Spleen (tissue), 11 donors: ENCODE measurements around the gene GADD45G. TPM values are rescaled to one million over a fixed set of nuclear protein-coding genes. Genes with fewer than 3 reads are reported as not detected.

ENCODE experiments used
- DNase-seq: peaks from one replicate; pipeline ENCODE4 v3.0.0-alpha.2; 2020
- H3K27ac ChIP-seq, 8 donors: fragments of 200-600 bp; sonication (generic) in 7 of 8; 1 replicate in 4 of 8; 2 replicates in 4 of 8; pipeline versions ENCODE4 v1.5.0 to v1.8.0; 2016 to 2021; ENCODE audit warnings: inconsistent platforms in 4 of 8, mild to moderate bottlenecking in 4 of 8, moderate library complexity in 1 of 8
- H3K27me3 ChIP-seq, 7 donors: fragments of 200-600 bp; sonication (generic) in 6 of 7; replicated peaks in 1 of 7; 1 replicate in 4 of 7; 2 replicates in 3 of 7; pipeline versions ENCODE4 v1.5.0 to v1.8.0; 2016 to 2021; ENCODE audit warnings: inconsistent platforms in 3 of 7, mild to moderate bottlenecking in 1 of 7
- H3K36me3 ChIP-seq, 6 donors: fragments of 200-600 bp; sonication (generic) in 5 of 6; 1 replicate in 4 of 6; 2 replicates in 2 of 6; pipeline versions ENCODE4 v1.5.0 to v1.8.0; 2016 to 2021; ENCODE audit warnings: inconsistent platforms in 2 of 6
- H3K4me1 ChIP-seq, 6 donors: fragments of 200-600 bp; sonication (generic) in 5 of 6; 1 replicate in 3 of 6; 2 replicates in 3 of 6; pipeline versions ENCODE4 v1.5.0 to v1.8.0; 2016 to 2021; ENCODE audit warnings: inconsistent platforms in 3 of 6
- H3K4me3 ChIP-seq, 8 donors: fragments of 200-600 bp; sonication (generic) in 7 of 8; 1 replicate in 4 of 8; 2 replicates in 4 of 8; pipeline versions ENCODE4 v1.5.0 to v1.8.0; 2016 to 2021; ENCODE audit warnings: inconsistent platforms in 4 of 8, mild to moderate bottlenecking in 4 of 8, moderate library complexity in 2 of 8
- H3K9me3 ChIP-seq, 8 donors: fragments of 200-600 bp; sonication (generic) in 7 of 8; 1 replicate in 4 of 8; 2 replicates in 4 of 8; pipeline versions ENCODE4 v1.5.0 to v1.8.0; 2016 to 2021; ENCODE audit warnings: inconsistent platforms in 4 of 8
- CTCF ChIP-seq, 11 experiments: fragments of 200-600 bp in 7 of 11; fragments of 450-650 bp in 4 of 11; sonication (generic) in 4 of 11; IDR thresholded peaks in 8 of 11; conservative IDR thresholded peaks in 3 of 11; 1 replicate in 7 of 11; 2 replicates in 4 of 11; pipeline versions ENCODE4 v1.4.0 to v1.8.0; 2016 to 2021; ENCODE audit warnings: antibody characterized with exemption in 11 of 11, inconsistent platforms in 4 of 11, mild to moderate bottlenecking in 1 of 11
- POLR2A ChIP-seq, 3 donors: fragments of 450-650 bp; IDR thresholded peaks; one replicate each; pipeline ENCODE4 v1.5.1; 2017; ENCODE audit warnings: antibody characterized with exemption in 3 of 3, mild to moderate bottlenecking in 1 of 3
- POLR2AphosphoS5 ChIP-seq, 3 donors: sonication (generic); formaldehyde crosslinking; IDR thresholded peaks; one replicate each; pipeline ENCODE4 v1.5.1; 2017; ENCODE audit warnings: antibody characterized with exemption in 3 of 3
- WGBS, 5 donors: extraction: QIAGEN DNeasy Blood & Tissue Kit in 3 of 5; methylation state at CpG; one replicate each; pipeline versions ENCODE4 v1.1.5 to v1.1.7; 2013 to 2018; 5-methylcytosine and 5-hydroxymethylcytosine counted together
- intact Hi-C: fragments of 100-400 bp; cut with DNase I; formaldehyde crosslinking; loops from one replicate; pipeline ENCODE4 v1.15.0; 2023; ENCODE audit warnings: low total_unique reads
- polyA plus RNA-seq, 3 donors: library from polyadenylated mRNA; stranded (reverse); fragments of 200-250 nt; gene quantifications; one replicate each; pipeline ENCODE4 v1.2.1, GENCODE V29; 2013
- total RNA-seq, 7 donors: library from RNA; depleted of rRNA in 3 of 7; stranded (reverse); fragments of >200 nt in 3 of 7; fragmentation: NEBNext Ultra II Directional in 4 of 7; extraction: Animal tissue kit (Norgen Biotek cat#: 25700) in 4 of 7; gene quantifications; one replicate each; pipeline versions ENCODE4 v1.1.0 to v1.2.1, GENCODE V29; 2016 to 2021
- donor health status: healthy with polysubstance abuse.
- donor health status: DM: no; HTN: no; CAD: no; lungs with moderate emphysema.
- donor health status: DM: no; HTN: no; CAD: no.
- donor health status: Bipolar disorder and iron deficiency.
- donor health status: healthy.
- donor health status: DM: no; HTN: no; CAD: no.
- donor health status: DM: yes; HTN: yes; CAD: no.

GADD45G gene
- total and polyA plus RNA-seq, 10 donors = 2.0 to 17.6 (median 4.2) TPM

GRCh38 chr9:89626741-89627265 lies 22.0 kb downstream of the GADD45G start:
- DNase-seq = no peak
- H3K27ac ChIP-seq = no peak overlapping the region
- peaks cover 0 to 21% (median 4%) of the 10 kb centered on the region in 6 donors for H3K4me1 ChIP-seq
- intact Hi-C loops = no loop called here
- peaks cover 0 to 18% (median 0%) of the 10 kb centered on the region in 7 donors for H3K27me3 ChIP-seq
- TF ChIP-seq POLR2AphosphoS5 (IDR thresholded peaks at IDR 0.05) = no peak
- TF ChIP-seq POLR2A (IDR thresholded peaks at IDR 0.05) = no peak
- TF ChIP-seq CTCF (IDR thresholded peaks at IDR 0.05 in 8 of 11, conservative IDR thresholded peaks at IDR 0.05 in 3 of 11) = no peak
- no peaks in the 10 kb centered on the region for H3K36me3 ChIP-seq
- 76 to 85% (median 81%) methylated on average over 11 of the region's 11 CpGs for WGBS, 5 donors
- no peaks in the 10 kb centered on the region for H3K9me3 ChIP-seq
- no peak overlapping the region for H3K4me3 ChIP-seq

- intact Hi-C loops = no loop called here
- Histone ChIP-seq H3K36me3 (no peaks in the 10 kb centered on the region), H3K9me3 (no peaks in the 10 kb centered on the region), H3K4me1 (peaks cover 0 to 11% (median 3%) of the 10 kb centered on the region in 6 donors), H3K27ac (peak overlapping the region in 1 of 8 donors; percentile 16), H3K27me3 (peaks cover 0 to 15% (median 0%) of the 10 kb centered on the region in 7 donors), H3K4me3 (no peak overlapping the region)
- 48 to 87% (median 67%) methylated on average over 2 of the region's 2 CpGs for WGBS, 5 donors
- DNase-seq = no peak
- TF ChIP-seq POLR2A (IDR thresholded peaks at IDR 0.05) (no peak), CTCF (IDR thresholded peaks at IDR 0.05 in 8 of 11, conservative IDR thresholded peaks at IDR 0.05 in 3 of 11) (no peak), POLR2AphosphoS5 (IDR thresholded peaks at IDR 0.05) (no peak)
Measured at GRCh38 chr9:89628601-89629000, 23.8 kb downstream of the GADD45G start.

GRCh38 chr9:89629081-89629976 lies 24.5 kb downstream of the GADD45G start:
- TF ChIP-seq CTCF (IDR thresholded peaks at IDR 0.05 in 8 of 11, conservative IDR thresholded peaks at IDR 0.05 in 3 of 11) = no peak
- no peak for TF ChIP-seq POLR2A (IDR thresholded peaks at IDR 0.05)
- no peak for TF ChIP-seq POLR2AphosphoS5 (IDR thresholded peaks at IDR 0.05)
- intact Hi-C loops = no loop called here
- peak; percentile 16 for DNase-seq

GRCh38 chr9:89630508-89630907 lies 25.7 kb downstream of the GADD45G start:
- H3K36me3 ChIP-seq = no peaks in the 10 kb centered on the region
- 81 to 93% (median 88%) methylated on average over 5 of the region's 5 CpGs for WGBS, 5 donors
- TF ChIP-seq POLR2A (IDR thresholded peaks at IDR 0.05) (no peak), CTCF (IDR thresholded peaks at IDR 0.05 in 8 of 11, conservative IDR thresholded peaks at IDR 0.05 in 3 of 11) (no peak), POLR2AphosphoS5 (IDR thresholded peaks at IDR 0.05) (no peak)
- H3K27ac ChIP-seq = no peak overlapping the region
- DNase-seq = no peak
- H3K9me3 ChIP-seq = no peaks in the 10 kb centered on the region
- peaks cover 0 to 10% (median 0%) of the 10 kb centered on the region in 7 donors for H3K27me3 ChIP-seq
- peaks cover 0 to 4% (median 0%) of the 10 kb centered on the region in 6 donors for H3K4me1 ChIP-seq
- H3K4me3 ChIP-seq = no peak overlapping the region
- intact Hi-C loops = no loop called here

More at GRCh38 chr9:89629081-89629976, 24.5 kb downstream of the GADD45G start:
- H3K9me3 ChIP-seq = no peaks in the 10 kb centered on the region
- H3K27me3 ChIP-seq = peaks cover 0 to 10% (median 0%) of the 10 kb centered on the region in 7 donors
- WGBS, 5 donors = 74 to 92% (median 79%) methylated on average over 12 of the region's 12 CpGs
- H3K4me3 ChIP-seq = no peak overlapping the region
- H3K36me3 ChIP-seq = no peaks in the 10 kb centered on the region
- H3K27ac ChIP-seq = peak overlapping the region in 2 of 8 donors; percentile 10 to 16
- H3K4me1 ChIP-seq = peaks cover 0 to 4% (median 0%) of the 10 kb centered on the region in 6 donors
